NCI-H526 treated with DMSO at 0.1 percent for 48 hours (cell line): ENCODE results near the gene EVI5.
"Not testable (repeated sequence)": the region's sequence is repeated elsewhere in the genome, so short reads cannot be mapped to it uniquely, and the experiment has no call there.

Source experiments
- DNase-seq: peaks from one replicate; lab custom pipeline; 2025; lab: John Stamatoyannopoulos, UW

Gene EVI5

GRCh38 chr1:92747735-92748134 is 37.2 kb downstream of the EVI5 start:
- DNase-seq = no peak

GRCh38 chr1:92746255-92746654 is 38.7 kb downstream of the EVI5 start:
- DNase-seq = not testable (repeated sequence)

GRCh38 chr1:92743221-92743620 is 41.7 kb downstream of the EVI5 start:
- DNase-seq = no peak

- no peak for DNase-seq
These were observed 45.0 kb downstream of the EVI5 start for GRCh38 chr1:92739669-92740524.

GRCh38 chr1:92736395-92736794 is 48.5 kb downstream of the EVI5 start:
- DNase-seq = no peak

- DNase-seq = no peak
These were observed 54.4 kb downstream of the EVI5 start for GRCh38 chr1:92730476-92730875.

GRCh38 chr1:92728697-92729096 is 56.2 kb downstream of the EVI5 start:
- DNase-seq = no peak

- DNase-seq = not testable (repeated sequence)
These were observed 61.2 kb downstream of the EVI5 start for GRCh38 chr1:92723713-92724112.

- DNase-seq = no peak
These were observed 63.0 kb downstream of the EVI5 start for GRCh38 chr1:92721886-92722285.

- DNase-seq = not testable (repeated sequence)
These were observed 63.8 kb downstream of the EVI5 start for GRCh38 chr1:92721157-92721556.

GRCh38 chr1:92715476-92715951 is 69.4 kb downstream of the EVI5 start:
- DNase-seq = not testable (repeated sequence)

GRCh38 chr1:92713939-92714338 is 71.0 kb downstream of the EVI5 start:
- DNase-seq = no peak

GRCh38 chr1:92711473-92712165 is 73.3 kb downstream of the EVI5 start:
- no peak for DNase-seq

- no peak for DNase-seq
These were observed 75.2 kb downstream of the EVI5 start for GRCh38 chr1:92709738-92710137.

GRCh38 chr1:92708368-92708950 is 76.4 kb downstream of the EVI5 start:
- no peak for DNase-seq

- no peak for DNase-seq
These were observed 77.2 kb downstream of the EVI5 start for GRCh38 chr1:92707709-92708108.

- DNase-seq = no peak
These were observed 77.6 kb downstream of the EVI5 start for GRCh38 chr1:92707292-92707691.

GRCh38 chr1:92705446-92705845 is 79.5 kb downstream of the EVI5 start:
- DNase-seq = no peak

GRCh38 chr1:92701147-92701546 is 83.8 kb downstream of the EVI5 start:
- no peak for DNase-seq

- no peak for DNase-seq
These were observed 86.0 kb downstream of the EVI5 start for GRCh38 chr1:92698932-92699331.

GRCh38 chr1:92695104-92695503 is 89.8 kb downstream of the EVI5 start:
- DNase-seq = no peak

GRCh38 chr1:92691925-92692324 is 93.0 kb downstream of the EVI5 start:
- no peak for DNase-seq
